GM23338 (cell line): ENCODE measurements around the gene B3GNT3. TPM values are rescaled to one million over a fixed set of nuclear protein-coding genes. Genes with fewer than 3 reads are reported as not detected.

Experiments used
- ATAC-seq: fragments of 200-7000 bp; cut with Tn5 transposase; 3 replicates; pipeline ENCODE4 v1.9.1; 2020
- DNase-seq: peaks from one replicate; pipeline ENCODE4 v3.0.0-alpha.2; 2015; ENCODE audit warnings: low spot score
- H2AFZ ChIP-seq: fragments of 200-600 bp; sonication (generic); 2 replicates; pipeline ENCODE4 v1.8.0; 2016; ENCODE audit warnings: antibody characterized with exemption, mild to moderate bottlenecking, moderate library complexity
- H3F3A ChIP-seq: fragments of 200-600 bp; sonication (generic); replicated peaks from 2 replicates; pipeline ENCODE4 v1.8.0; 2017; ENCODE audit warnings: antibody characterized with exemption, mixed run types, low read depth
- H3K27ac ChIP-seq: fragments of 200-600 bp; sonication (generic); 2 replicates; pipeline ENCODE4 v1.6.1; 2016; ENCODE audit warnings: low read depth
- H3K27me3 ChIP-seq: fragments of 200-600 bp; sonication (generic); 2 replicates; pipeline ENCODE4 v1.8.0; 2016; ENCODE audit warnings: mild to moderate bottlenecking, mixed run types, moderate library complexity; ENCODE audit not compliant: insufficient read depth
- H3K36me3 ChIP-seq: fragments of 200-600 bp; sonication (generic); 2 replicates; pipeline ENCODE4 v1.8.0; 2016; ENCODE audit warnings: mild to moderate bottlenecking; ENCODE audit not compliant: insufficient read depth
- H3K4me1 ChIP-seq: fragments of 200-600 bp; sonication (generic); 2 replicates; pipeline ENCODE4 v1.8.0; 2016; ENCODE audit warnings: mild to moderate bottlenecking, moderate library complexity; ENCODE audit not compliant: insufficient read depth
- H3K4me2 ChIP-seq: fragments of 200-600 bp; sonication (generic); 2 replicates; pipeline ENCODE4 v1.7.1; 2017; ENCODE audit warnings: mixed run types
- H3K4me3 ChIP-seq: fragments of 200-600 bp; sonication (generic); 2 replicates; pipeline ENCODE4 v1.6.1; 2016; ENCODE audit warnings: mixed run types
- H3K79me2 ChIP-seq: fragments of 200-600 bp; sonication (generic); replicated peaks from 2 replicates; pipeline ENCODE4 v1.8.0; 2017; ENCODE audit warnings: mild to moderate bottlenecking; ENCODE audit not compliant: insufficient read depth
- H3K9me2 ChIP-seq: fragments of 200-600 bp; sonication (generic); 2 replicates; pipeline ENCODE4 v1.8.0; 2017; ENCODE audit not compliant: insufficient read depth
- H4K20me1 ChIP-seq: fragments of 200-600 bp; sonication (generic); replicated peaks from 2 replicates; pipeline ENCODE4 v1.8.0; 2017; ENCODE audit warnings: mild to moderate bottlenecking; ENCODE audit not compliant: insufficient read depth
- H3K27ac Mint-ChIP-seq: 2 replicates; pipeline ENCODE4 v1.8.0; 2020; ENCODE audit warnings: inconsistent platforms, mild to moderate bottlenecking, moderate library complexity, mixed read lengths
- H3K27me3 Mint-ChIP-seq: 3 replicates; pipeline ENCODE4 v1.8.0; 2022; ENCODE audit warnings: low read depth, mild to moderate bottlenecking, moderate library complexity, mixed read lengths, inconsistent platforms; ENCODE audit not compliant: insufficient read depth, poor library complexity
- H3K36me3 Mint-ChIP-seq: 3 replicates; pipeline ENCODE4 v1.8.0; 2021; ENCODE audit warnings: low read depth, mild to moderate bottlenecking, inconsistent platforms, moderate library complexity, mixed read lengths
- H3K4me1 Mint-ChIP-seq: 3 replicates; pipeline ENCODE4 v1.8.0; 2020; ENCODE audit warnings: mild to moderate bottlenecking, inconsistent platforms, mixed read lengths
- H3K4me3 Mint-ChIP-seq: 3 replicates; pipeline ENCODE4 v1.8.0; 2021; ENCODE audit warnings: moderate library complexity, mild to moderate bottlenecking, inconsistent platforms, mixed read lengths
- H3K9me3 Mint-ChIP-seq: 3 replicates; pipeline ENCODE4 v1.8.0; 2020; ENCODE audit warnings: moderate library complexity, mild to moderate bottlenecking, inconsistent platforms, mixed read lengths
- CREB1 ChIP-seq: fragments of 250-450 bp; sonication (Bioruptor Pico); IDR thresholded peaks from 2 replicates; pipeline ENCODE4 v1.5.0; 2020; ENCODE audit warnings: low read depth, mild to moderate bottlenecking, moderate library complexity
- CTCF ChIP-seq, 2 experiments: fragments of 200-600 bp in 1 of 2; sonication (generic) in 1 of 2; conservative IDR thresholded peaks; 2 replicates each; pipeline versions ENCODE4 v1.5.1 to v1.6.1; 2016 to 2017; ENCODE audit warnings: antibody characterized with exemption in 2 of 2, low read depth in 2 of 2, mild to moderate bottlenecking in 2 of 2, moderate library complexity in 1 of 2
- ETS1 ChIP-seq: IDR thresholded peaks from 2 replicates; pipeline ENCODE4 v1.6.1; 2016; ENCODE audit warnings: antibody characterized with exemption
- EZH2 ChIP-seq: fragments of 200-600 bp; sonication (generic); IDR thresholded peaks from one replicate; pipeline ENCODE4 v1.8.0; 2017; ENCODE audit warnings: antibody characterized with exemption, mild to moderate bottlenecking, low read depth; ENCODE audit not compliant: unreplicated experiment
- EZH2phosphoT487 ChIP-seq: fragments of 200-600 bp; sonication (generic); IDR thresholded peaks from one replicate; pipeline ENCODE4 v1.8.1; 2018; ENCODE audit warnings: antibody characterized with exemption; ENCODE audit not compliant: unreplicated experiment
- JUNB ChIP-seq: IDR thresholded peaks from one replicate; pipeline ENCODE4 v1.6.1; 2016; ENCODE audit warnings: antibody characterized with exemption; ENCODE audit not compliant: unreplicated experiment
- REST ChIP-seq: IDR thresholded peaks from one replicate; pipeline ENCODE4 v1.6.1; 2018; ENCODE audit warnings: antibody characterized with exemption; ENCODE audit not compliant: unreplicated experiment
- STAT1 ChIP-seq: IDR thresholded peaks from one replicate; pipeline ENCODE4 v1.6.1; 2016; ENCODE audit warnings: antibody characterized with exemption; ENCODE audit not compliant: unreplicated experiment
- ZNF114 ChIP-seq: fragments of 250-450 bp; sonication (Bioruptor Pico); IDR thresholded peaks from 2 replicates; pipeline ENCODE4 v1.5.0; 2020; ENCODE audit warnings: mild to moderate bottlenecking, moderate library complexity
- ZNF331 ChIP-seq: fragments of 250-450 bp; sonication (Bioruptor Pico); IDR thresholded peaks from 2 replicates; pipeline ENCODE4 v1.5.0; 2020; ENCODE audit warnings: low read depth, mild to moderate bottlenecking, moderate library complexity
- ZNF462 ChIP-seq: fragments of 250-450 bp; sonication (Bioruptor Pico); IDR thresholded peaks from 2 replicates; pipeline ENCODE4 v1.5.0; 2020; ENCODE audit warnings: mild to moderate bottlenecking, moderate library complexity
- polyA plus RNA-seq: library from polyadenylated mRNA; unstranded; fragments of >200 nt; fragmentation: Nextera tagmentation; extraction: Ambion mirVana; gene quantifications from 2 replicates; pipeline ENCODE4 v1.2.1, GENCODE V29; 2016
- total RNA-seq: library from RNA; depleted of rRNA; stranded (reverse); fragments of >200 nt; shearing (Covaris generic); gene quantifications from 2 replicates; pipeline ENCODE4 v1.2.3, GENCODE V29; 2014

The B3GNT3 gene
- total and polyA plus RNA-seq, 2 experiments from 2014 or later, result 0.99 to 1.9 TPM

- no peak overlapping the region for H3K27ac ChIP-seq
- ATAC-seq (no peak), DNase-seq (no peak)
- Mint-ChIP-seq H3K27ac (no peak overlapping the region), H3K9me3 (no peaks in the 10 kb centered on the region), H3K4me3 (no peak overlapping the region), H3K36me3 (no peaks in the 10 kb centered on the region), H3K27me3 (peaks cover 18% of the 10 kb centered on the region), H3K4me1 (peaks cover 5% of the 10 kb centered on the region; the same call in 1 of the 3 replicates)
- peaks cover 8% of the 10 kb centered on the region; the same call in 1 of the 2 replicates for H3F3A ChIP-seq
- no peak overlapping the region for H2AFZ ChIP-seq
- no peaks in the 10 kb centered on the region for H3K79me2 ChIP-seq
- H3K36me3 ChIP-seq, result no peaks in the 10 kb centered on the region
- no peaks in the 10 kb centered on the region for H4K20me1 ChIP-seq
- no peak for TF ChIP-seq ZNF462 (CRISPR knock-in tag)
- no peak for TF ChIP-seq STAT1
- no peak for TF ChIP-seq REST
- no peak for TF ChIP-seq CREB1 (CRISPR knock-in tag)
- no peak for TF ChIP-seq ETS1
- TF ChIP-seq JUNB, result no peak
- TF ChIP-seq ZNF114, result no peak
- no peak for TF ChIP-seq EZH2
- no peak for TF ChIP-seq EZH2phosphoT487
- TF ChIP-seq CTCF (conservative IDR thresholded peaks at IDR 0.05; ENCODE audit: low read depth in 2 of 2), result no peak
- TF ChIP-seq ZNF331, result no peak
- no peak overlapping the region for H3K4me3 ChIP-seq
- peaks cover 17% of the 10 kb centered on the region for H3K27me3 ChIP-seq
- H3K4me1 ChIP-seq, result no peaks in the 10 kb centered on the region; the same call in 1 of the 2 replicates
- no peaks in the 10 kb centered on the region for H3K9me2 ChIP-seq
- no peak overlapping the region for H3K4me2 ChIP-seq
Measured at GRCh38 chr19:17796838-17797423, 2.0 kb downstream of the B3GNT3 start.
